Mucosa of rectum (tissue), 2 donors: ENCODE measurements around the gene PLB1.

Experiments used
- H3K27ac ChIP-seq, 2 donors: one replicate each; pipeline ENCODE4 v1.7.0; 2013; ENCODE audit warnings: inconsistent platforms in 2 of 2, low read depth in 2 of 2, low read length in 2 of 2
- H3K27me3 ChIP-seq, 2 donors: one replicate each; pipeline ENCODE4 v1.7.0; 2013; ENCODE audit warnings: low read length in 2 of 2; ENCODE audit not compliant: control insufficient read depth in 2 of 2, insufficient read depth in 2 of 2
- H3K36me3 ChIP-seq, 2 donors: one replicate each; pipeline ENCODE4 v1.7.0; 2013; ENCODE audit warnings: low read length in 2 of 2; ENCODE audit not compliant: control insufficient read depth in 2 of 2, insufficient read depth in 2 of 2
- H3K4me1 ChIP-seq, 2 donors: one replicate each; pipeline ENCODE4 v1.7.0; 2013; ENCODE audit warnings: low read length in 2 of 2, mild to moderate bottlenecking in 1 of 2; ENCODE audit not compliant: control insufficient read depth in 2 of 2, insufficient read depth in 2 of 2
- H3K4me3 ChIP-seq, 2 donors: one replicate each; pipeline ENCODE4 v1.7.0; 2013; ENCODE audit warnings: low read length in 2 of 2
- H3K9ac ChIP-seq, 2 donors: one replicate each; pipeline ENCODE4 v1.7.0; 2013; ENCODE audit warnings: low read length in 2 of 2, low read depth in 1 of 2, mild to moderate bottlenecking in 1 of 2
- H3K9me3 ChIP-seq, 2 donors: one replicate each; pipeline ENCODE4 v1.7.0; 2013; ENCODE audit warnings: low read length in 2 of 2; ENCODE audit not compliant: control insufficient read depth in 2 of 2
- donor health status: healthy.
- donor health status: Normal muscosa, but diverticular disease.

PLB1 gene

DNA sequence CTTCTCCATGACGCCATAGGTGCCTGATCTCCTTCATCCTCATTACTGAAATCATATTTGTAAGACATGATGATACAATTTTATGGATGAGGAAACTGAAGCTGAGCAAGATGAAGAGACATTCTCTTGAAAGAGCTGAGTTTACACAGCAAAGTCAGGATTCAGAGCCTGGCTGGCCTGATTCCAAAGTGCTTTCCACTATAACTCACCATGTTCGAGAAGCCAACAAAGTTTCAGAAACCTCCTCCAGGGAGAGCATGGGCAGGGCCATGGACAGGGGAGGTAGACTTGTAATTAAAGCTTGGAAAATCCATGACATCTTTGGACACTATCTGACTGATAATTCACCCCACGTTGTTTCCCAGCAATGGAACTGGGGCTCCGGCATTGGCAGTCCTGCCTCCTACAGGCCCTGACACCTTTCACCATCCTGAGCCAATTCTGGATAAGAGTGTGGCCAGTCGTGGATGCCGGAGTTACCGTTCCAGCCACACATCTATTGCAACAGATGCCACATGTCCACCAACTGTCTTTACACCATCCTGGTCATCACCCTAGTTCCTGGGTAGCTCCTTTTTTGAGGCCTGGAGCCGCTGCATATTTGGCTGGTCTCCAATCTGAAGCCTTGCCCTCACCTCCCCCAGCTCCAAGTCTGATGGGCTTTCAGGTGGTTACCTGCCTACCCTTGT is 170.8 kb downstream of the PLB1 start:
- H3K9me3 ChIP-seq = no peaks in the 10 kb centered on the region
- no peak overlapping the region for H3K9ac ChIP-seq
- H3K4me1 ChIP-seq = peaks cover 28 to 44% of the 10 kb centered on the region in 2 donors
- no peaks in the 10 kb centered on the region for H3K36me3 ChIP-seq
- no peaks in the 10 kb centered on the region for H3K27me3 ChIP-seq
- H3K27ac ChIP-seq = no peak overlapping the region
- H3K4me3 ChIP-seq = no peak overlapping the region

DNA sequence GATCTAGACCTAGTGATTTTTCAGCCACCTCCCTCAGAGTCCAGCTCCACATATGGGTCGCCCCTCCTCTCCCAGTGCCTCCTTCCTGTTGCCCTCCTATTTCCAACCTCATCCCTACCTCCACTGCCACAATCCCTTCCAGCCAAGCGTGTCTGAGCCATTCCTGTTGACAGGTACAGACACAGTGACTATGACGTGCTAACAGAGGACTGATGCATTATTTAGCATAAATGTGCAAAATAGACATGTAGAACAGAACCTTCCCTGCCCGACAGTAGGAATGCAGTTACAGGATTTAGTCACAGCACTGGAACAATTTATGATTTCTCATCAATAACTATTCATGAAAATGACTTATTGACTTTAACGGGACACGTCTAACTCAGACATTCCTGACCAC is 171.4 kb downstream of the PLB1 start:
- Histone ChIP-seq H3K4me3 (no peak overlapping the region), H3K4me1 (peaks cover 26 to 38% of the 10 kb centered on the region in 2 donors), H3K27ac (no peak overlapping the region), H3K27me3 (no peaks in the 10 kb centered on the region), H3K36me3 (no peaks in the 10 kb centered on the region), H3K9ac (no peak overlapping the region), H3K9me3 (no peaks in the 10 kb centered on the region)

DNA sequence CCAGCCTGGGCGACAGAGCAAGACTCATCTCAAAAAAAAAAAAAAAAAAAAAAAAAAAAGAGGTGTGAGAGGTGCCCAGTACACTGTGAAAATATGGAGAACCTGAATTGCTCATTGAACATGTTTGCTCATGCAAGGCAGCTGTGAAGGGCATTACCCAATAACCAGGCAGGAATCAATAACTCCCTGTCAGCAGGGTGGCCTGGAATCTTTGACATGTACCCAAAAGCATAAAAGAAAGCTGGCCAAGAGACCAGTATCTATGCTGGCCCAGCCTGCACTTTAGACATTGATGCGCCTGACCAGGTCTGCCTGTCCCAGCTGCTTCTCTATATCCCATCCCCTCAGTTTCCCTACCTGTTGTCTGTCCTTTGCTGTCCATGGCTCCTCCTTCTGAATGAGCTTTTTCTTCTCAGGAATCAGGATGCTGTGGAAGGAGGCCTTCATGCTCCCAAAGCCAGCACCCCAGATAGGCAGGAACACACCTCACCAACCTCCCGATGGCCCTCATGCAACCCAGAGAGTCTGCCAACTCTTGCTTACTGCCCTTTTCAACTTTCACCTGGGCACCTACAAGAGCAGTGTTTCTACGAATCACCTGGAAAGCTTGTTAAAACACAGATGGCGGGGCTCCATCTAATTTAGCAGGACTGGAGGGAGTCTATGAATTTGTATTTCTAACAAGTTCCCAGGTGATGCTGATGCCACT is 172.4 kb downstream of the PLB1 start:
- H3K27me3 ChIP-seq = no peaks in the 10 kb centered on the region
- no peak overlapping the region for H3K4me3 ChIP-seq
- no peak overlapping the region for H3K9ac ChIP-seq
- no peak overlapping the region for H3K27ac ChIP-seq
- peaks cover 16 to 28% of the 10 kb centered on the region in 2 donors for H3K4me1 ChIP-seq
- H3K36me3 ChIP-seq = no peaks in the 10 kb centered on the region
- H3K9me3 ChIP-seq = no peaks in the 10 kb centered on the region

DNA sequence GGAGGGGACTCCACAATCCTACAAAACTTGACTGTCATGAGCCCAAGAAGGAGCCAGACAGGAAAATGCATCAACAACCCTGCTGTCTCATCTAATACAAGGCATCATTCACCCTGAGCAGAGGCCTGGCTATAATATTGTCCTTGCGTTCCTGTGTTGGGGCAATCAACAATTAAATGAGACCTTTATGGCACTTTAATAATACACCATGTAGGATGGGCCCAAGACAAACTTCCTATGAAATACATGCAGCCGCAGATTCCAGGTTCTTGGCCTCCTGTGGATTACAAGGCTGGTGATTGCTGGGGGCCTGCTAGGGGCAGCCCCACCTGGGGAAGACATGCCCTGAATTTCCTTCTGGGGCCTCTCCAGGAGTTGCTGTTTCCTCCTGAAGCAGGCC is 173.0 kb downstream of the PLB1 start:
- Histone ChIP-seq H3K36me3 (no peaks in the 10 kb centered on the region), H3K27ac (no peak overlapping the region), H3K9ac (no peak overlapping the region), H3K4me3 (no peak overlapping the region), H3K27me3 (no peaks in the 10 kb centered on the region), H3K4me1 (peaks cover 10 to 22% of the 10 kb centered on the region in 2 donors), H3K9me3 (no peaks in the 10 kb centered on the region)

DNA sequence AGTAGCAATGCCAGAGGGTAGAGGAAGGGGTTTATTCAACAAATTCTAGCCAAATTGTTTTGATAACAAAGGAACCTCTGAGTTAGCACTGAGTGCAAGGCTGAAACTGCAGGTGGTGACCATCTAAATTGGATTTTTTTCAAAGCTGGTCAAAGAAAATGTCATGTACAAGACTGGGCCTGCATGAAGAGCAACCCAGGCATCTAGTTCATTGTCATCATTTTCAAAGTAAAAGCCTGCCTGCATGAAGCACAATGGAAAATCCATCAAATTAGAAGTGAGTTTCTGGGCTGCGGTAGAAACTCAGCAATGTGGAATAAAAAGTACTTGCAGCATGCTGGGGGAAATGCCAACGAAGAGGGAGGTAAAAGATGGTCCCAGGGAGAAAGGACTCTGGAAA is 175.0 kb downstream of the PLB1 start:
- Histone ChIP-seq H3K4me1 (peaks cover 0 to 7% of the 10 kb centered on the region in 2 donors), H3K9ac (no peak overlapping the region), H3K4me3 (no peak overlapping the region), H3K36me3 (no peaks in the 10 kb centered on the region), H3K27ac (no peak overlapping the region), H3K9me3 (no peaks in the 10 kb centered on the region), H3K27me3 (no peaks in the 10 kb centered on the region)

DNA sequence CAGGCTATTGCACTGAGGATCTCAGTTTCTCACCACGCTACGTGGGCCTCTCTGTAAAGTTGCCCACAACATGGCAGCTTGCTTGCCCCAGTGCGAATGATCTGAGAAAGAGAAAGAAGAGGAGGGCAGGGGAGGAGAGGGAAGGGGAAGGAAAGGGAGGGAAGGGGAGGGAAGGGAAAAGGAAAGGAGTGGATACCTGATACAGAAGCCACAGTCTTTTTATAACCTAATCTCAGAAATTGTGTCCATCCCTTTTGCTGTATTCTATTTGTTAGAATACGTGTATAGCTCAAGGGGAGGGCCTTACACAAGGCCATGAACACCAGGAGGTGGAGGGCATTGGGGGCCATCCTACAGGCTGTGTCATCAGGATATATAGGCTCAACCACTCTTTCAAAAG is 177.5 kb downstream of the PLB1 start:
- no peaks in the 10 kb centered on the region for H3K27me3 ChIP-seq
- H3K9ac ChIP-seq = no peak overlapping the region
- no peaks in the 10 kb centered on the region for H3K36me3 ChIP-seq
- H3K27ac ChIP-seq = no peak overlapping the region
- no peak overlapping the region for H3K4me3 ChIP-seq
- no peaks in the 10 kb centered on the region for H3K9me3 ChIP-seq
- peaks cover 0 to 7% of the 10 kb centered on the region in 2 donors for H3K4me1 ChIP-seq

DNA sequence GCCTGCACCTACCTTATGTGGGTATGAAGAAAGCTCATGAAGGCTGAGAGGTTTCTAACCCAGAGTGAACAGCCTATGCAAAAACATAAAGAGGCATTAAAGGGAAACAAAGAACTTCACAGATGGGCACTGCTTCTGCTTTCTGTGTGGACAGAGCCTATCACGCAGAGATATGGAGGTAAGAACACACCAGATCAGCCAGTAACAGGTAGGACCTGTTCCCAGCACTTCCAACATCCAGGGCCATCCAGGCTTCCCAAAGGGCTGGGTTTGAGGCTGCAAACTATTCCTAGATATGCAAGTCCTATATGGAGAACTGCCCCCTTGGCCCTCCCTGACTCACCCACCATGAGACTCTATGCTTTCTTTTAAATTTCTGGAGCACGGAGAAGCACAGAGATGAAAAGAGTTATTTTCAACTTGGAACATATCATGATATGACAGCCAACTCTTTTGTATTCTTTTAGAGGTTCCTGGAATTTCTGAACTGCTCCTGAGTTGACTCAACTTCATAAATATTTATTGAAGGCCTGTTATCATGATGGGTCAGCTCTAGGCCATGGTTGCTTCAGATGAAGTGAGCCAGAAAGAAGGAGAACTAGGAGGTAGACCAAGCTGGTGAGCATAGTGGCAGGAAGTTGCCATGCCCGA is 178.3 kb downstream of the PLB1 start:
- no peaks in the 10 kb centered on the region for H3K27me3 ChIP-seq
- H3K27ac ChIP-seq = no peak overlapping the region
- no peaks in the 10 kb centered on the region for H3K4me1 ChIP-seq

DNA sequence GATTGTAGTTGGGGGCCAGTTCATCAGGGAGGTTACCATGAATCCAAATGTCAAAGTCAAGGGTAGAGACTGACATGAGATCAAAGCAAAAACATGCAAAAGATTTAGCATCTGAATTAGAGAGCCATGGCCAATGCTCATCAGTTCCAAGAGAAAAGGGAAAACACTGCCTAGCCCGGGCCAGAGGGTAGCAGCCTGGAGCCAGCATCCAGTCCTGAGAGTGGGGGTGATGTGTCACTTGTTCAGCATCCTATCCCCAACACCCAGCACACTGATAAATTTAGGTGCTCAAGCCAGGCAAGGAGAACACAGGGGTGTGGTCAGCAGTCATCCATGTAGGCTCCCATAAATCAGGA is 178.8 kb downstream of the PLB1 start:
- H3K27ac ChIP-seq = no peak overlapping the region
- no peaks in the 10 kb centered on the region for H3K27me3 ChIP-seq
- no peak overlapping the region for H3K4me3 ChIP-seq

More for the DNA sequence above, 178.3 kb downstream of the PLB1 start:
- Histone ChIP-seq H3K9ac (no peak overlapping the region), H3K9me3 (no peaks in the 10 kb centered on the region), H3K36me3 (no peaks in the 10 kb centered on the region), H3K4me3 (no peak overlapping the region)

DNA sequence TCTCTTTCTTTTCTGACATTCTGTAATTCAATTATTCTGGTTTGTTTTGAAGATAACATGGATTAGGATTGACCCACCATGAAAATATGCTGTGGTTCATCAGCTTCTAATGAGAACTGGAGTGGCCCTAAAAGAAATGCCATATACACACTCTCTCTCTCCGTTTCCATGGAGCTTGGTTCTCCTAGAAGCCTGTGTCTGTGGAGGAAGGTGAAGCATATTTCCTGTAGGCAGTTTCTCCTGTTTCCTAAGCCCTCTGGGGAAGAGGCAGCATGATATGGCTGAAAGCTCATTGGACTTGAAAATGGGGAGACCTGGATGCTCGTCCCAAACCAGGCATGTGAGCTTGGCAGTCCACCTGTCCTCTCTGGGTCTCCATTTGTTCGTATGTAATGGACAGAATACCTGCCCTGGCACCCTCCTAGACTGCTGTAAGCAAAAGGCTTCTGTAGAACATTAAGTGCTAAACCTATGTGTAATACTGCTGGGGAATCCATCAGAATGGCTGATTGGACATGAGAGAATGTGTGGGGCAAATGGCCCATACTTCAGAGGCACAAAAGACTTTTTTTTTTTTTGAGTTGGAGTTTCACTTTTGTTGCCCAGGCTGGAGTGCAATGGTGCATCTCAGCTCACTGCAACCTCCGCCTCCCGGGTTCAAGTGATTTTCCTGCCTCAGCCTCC is 180.4 kb downstream of the PLB1 start:
- Histone ChIP-seq H3K4me3 (no peak overlapping the region), H3K27me3 (no peaks in the 10 kb centered on the region), H3K36me3 (no peaks in the 10 kb centered on the region), H3K9ac (no peak overlapping the region), H3K9me3 (no peaks in the 10 kb centered on the region), H3K4me1 (no peaks in the 10 kb centered on the region), H3K27ac (no peak overlapping the region)

More for the DNA sequence above, 178.8 kb downstream of the PLB1 start:
- no peaks in the 10 kb centered on the region for H3K4me1 ChIP-seq
- H3K9ac ChIP-seq = no peak overlapping the region
- no peaks in the 10 kb centered on the region for H3K36me3 ChIP-seq
- H3K9me3 ChIP-seq = no peaks in the 10 kb centered on the region
